Erythroblast (primary cell): Measurements from ENCODE around the gene DGKI.

ENCODE experiments used
- GATA1 ChIP-seq: IDR thresholded peaks from 2 replicates; pipeline ENCODE4 v1.6.1; 2011; ENCODE audit warnings: low read depth, mild to moderate bottlenecking, control low read depth, low read length, moderate library complexity
- POLR2A ChIP-seq: IDR thresholded peaks from 2 replicates; pipeline ENCODE4 v1.6.1; 2011; ENCODE audit warnings: mild to moderate bottlenecking, low read length

- TF ChIP-seq POLR2A (no peak), GATA1 (no peak)
Observed at GRCh38 chr7:137572056-137572784, 274.6 kb downstream of the DGKI start.
